ENCODE measurements around the gene HERPUD2.

- TF ChIP-seq CTCF (IDR thresholded peaks at IDR 0.05 in 4 of 5, conservative IDR thresholded peaks at IDR 0.05 in 1 of 5) (no peak), POLR2A (IDR thresholded peaks at IDR 0.05) (no peak)
Measured at GRCh38 chr7:35652124-35652523, 42.8 kb downstream of the HERPUD2 start.
